Liver (tissue), 9 donors: Measurements from ENCODE around the gene NR2F1. TPM values are rescaled to one million over a fixed set of nuclear protein-coding genes. Genes with fewer than 3 reads are reported as not detected.

Source experiments
- DNase-seq: peaks from one replicate; pipeline ENCODE4 v3.0.0-alpha.2; 2017; ENCODE audit warnings: low spot score
- H3K27ac ChIP-seq, 2 donors: one replicate each; pipeline ENCODE4 v1.7.0; 2013; ENCODE audit warnings: inconsistent platforms in 2 of 2, low read length in 2 of 2, control low read depth in 1 of 2, low read depth in 1 of 2, mild to moderate bottlenecking in 1 of 2
- H3K27me3 ChIP-seq, 4 donors: one replicate each; pipeline versions ENCODE4 v1.6.1 to v1.7.0; 2013; ENCODE audit warnings: low read length in 3 of 4, inconsistent platforms in 1 of 4, mild to moderate bottlenecking in 1 of 4, moderate library complexity in 1 of 4; ENCODE audit not compliant: control insufficient read depth in 4 of 4, insufficient read depth in 4 of 4
- H3K36me3 ChIP-seq, 4 donors: one replicate each; pipeline versions ENCODE4 v1.6.1 to v1.7.0; 2013; ENCODE audit warnings: low read length in 3 of 4, mild to moderate bottlenecking in 3 of 4, low read depth in 1 of 4, moderate library complexity in 1 of 4; ENCODE audit not compliant: control insufficient read depth in 4 of 4, insufficient read depth in 3 of 4
- H3K4me1 ChIP-seq, 4 donors: one replicate each; pipeline versions ENCODE4 v1.6.1 to v1.7.0; 2013; ENCODE audit warnings: low read length in 3 of 4, mild to moderate bottlenecking in 3 of 4, moderate library complexity in 1 of 4; ENCODE audit not compliant: control insufficient read depth in 4 of 4, insufficient read depth in 4 of 4
- H3K4me3 ChIP-seq, 3 donors: one replicate each; pipeline versions ENCODE4 v1.6.1 to v1.7.0; 2013; ENCODE audit warnings: low read length in 3 of 3, control low read depth in 1 of 3, low read depth in 1 of 3, mild to moderate bottlenecking in 1 of 3
- H3K9ac ChIP-seq, 2 donors: one replicate each; pipeline ENCODE4 v1.7.0; 2013; ENCODE audit warnings: low read length in 2 of 2, mild to moderate bottlenecking in 2 of 2, moderate library complexity in 2 of 2, control low read depth in 1 of 2, low read depth in 1 of 2
- H3K9me3 ChIP-seq, 4 donors: one replicate each; pipeline versions ENCODE4 v1.6.1 to v1.7.0; 2013; ENCODE audit warnings: low read length in 3 of 4; ENCODE audit not compliant: control insufficient read depth in 4 of 4
- ATF3 ChIP-seq: IDR thresholded peaks from 2 replicates; pipeline ENCODE4 v1.6.1; 2016; ENCODE audit warnings: antibody characterized with exemption
- CTCF ChIP-seq: fragments of 150-350 bp; IDR thresholded peaks from 2 replicates; pipeline ENCODE4 v1.5.1; 2017; ENCODE audit warnings: improper control_type of control experiment, low read depth, low read length; ENCODE audit not compliant: missing input control
- EGR1 ChIP-seq, 2 donors: IDR thresholded peaks; 2 replicates each; pipeline ENCODE4 v1.6.1; 2016 to 2018; ENCODE audit warnings: antibody characterized with exemption in 2 of 2, low read depth in 2 of 2
- FOXA2 ChIP-seq: IDR thresholded peaks from 2 replicates; pipeline ENCODE4 v1.6.1; 2016; ENCODE audit warnings: antibody characterized with exemption
- GABPA ChIP-seq, 2 donors: IDR thresholded peaks in 1 of 2; conservative IDR thresholded peaks in 1 of 2; 2 replicates each; pipeline ENCODE4 v1.6.1; 2016; ENCODE audit warnings: antibody characterized with exemption in 2 of 2, mild to moderate bottlenecking in 1 of 2, moderate library complexity in 1 of 2
- HNF4A ChIP-seq, 2 donors: conservative IDR thresholded peaks; 2 replicates each; pipeline ENCODE4 v1.6.1; 2016; ENCODE audit warnings: antibody characterized with exemption in 2 of 2, mild to moderate bottlenecking in 2 of 2
- HNF4G ChIP-seq: IDR thresholded peaks from 2 replicates; pipeline ENCODE4 v1.6.1; 2016; ENCODE audit warnings: antibody characterized with exemption
- JUND ChIP-seq, 2 donors: IDR thresholded peaks; 2 replicates each; pipeline ENCODE4 v1.6.1; 2016; ENCODE audit warnings: antibody characterized with exemption in 2 of 2
- NR2F2 ChIP-seq: IDR thresholded peaks from 2 replicates; pipeline ENCODE4 v1.6.1; 2016; ENCODE audit warnings: antibody characterized with exemption
- RAD21 ChIP-seq, 2 donors: IDR thresholded peaks; 2 replicates each; pipeline ENCODE4 v1.6.1; 2016; ENCODE audit warnings: antibody characterized with exemption in 2 of 2, mild to moderate bottlenecking in 2 of 2
- REST ChIP-seq: IDR thresholded peaks from 2 replicates; pipeline ENCODE4 v1.6.1; 2016; ENCODE audit warnings: antibody characterized with exemption, mild to moderate bottlenecking
- RXRA ChIP-seq, 2 donors: IDR thresholded peaks; 2 replicates each; pipeline ENCODE4 v1.6.1; 2017 to 2018; ENCODE audit warnings: antibody characterized with exemption in 2 of 2, mild to moderate bottlenecking in 1 of 2
- TAF1 ChIP-seq: conservative IDR thresholded peaks from 2 replicates; pipeline ENCODE4 v1.6.1; 2016; ENCODE audit warnings: antibody characterized with exemption, mild to moderate bottlenecking
- YY1 ChIP-seq: IDR thresholded peaks from 2 replicates; pipeline ENCODE4 v1.6.1; 2016; ENCODE audit warnings: antibody characterized with exemption, mild to moderate bottlenecking
- ZBTB33 ChIP-seq: IDR thresholded peaks from 2 replicates; pipeline ENCODE4 v1.6.1; 2016; ENCODE audit warnings: antibody characterized with exemption
- WGBS: extraction: QIAGEN DNeasy Blood & Tissue Kit; methylation state at CpG from one replicate; pipeline ENCODE4 v1.1.7; 2013; 5-methylcytosine and 5-hydroxymethylcytosine counted together
- polyA plus RNA-seq, 2 donors: library from polyadenylated mRNA; stranded (reverse) in 1 of 2; unstranded in 1 of 2; fragments of 200-250 nt in 1 of 2; fragments of >200 nt in 1 of 2; fragmentation: Nextera tagmentation in 1 of 2; extraction: Ambion mirVana in 1 of 2; gene quantifications; one replicate each; pipeline versions ENCODE4 v1.2.1 to v1.2.3, GENCODE V29; 2013 to 2015
- total RNA-seq, 2 donors: library from RNA; depleted of rRNA; stranded (reverse); fragments of >200 nt; gene quantifications; one replicate each; pipeline ENCODE4 v1.2.3, GENCODE V29; 2014
- donor health status: healthy.
- donor health status: healthy.
- donor health status: healthy.
- donor health status: healthy.
- donor health status: healthy.

The NR2F1 gene
- total and polyA plus RNA-seq, 4 donors = 3.9 to 13.0 (median 10.6) TPM

GRCh38 chr5:93570294-93571113 lies 12.5 kb upstream of the NR2F1 start (continued):
- no peak for TF ChIP-seq NR2F2
- no peak for TF ChIP-seq RAD21 (IDR thresholded peaks at IDR 0.05)
- TF ChIP-seq HNF4A (conservative IDR thresholded peaks at IDR 0.05) = no peak
- TF ChIP-seq EGR1 (IDR thresholded peaks at IDR 0.05; ENCODE audit: low read depth in 2 of 2) = no peak
- TF ChIP-seq HNF4G = no peak
- no peak for TF ChIP-seq ZBTB33
- no peak for TF ChIP-seq RXRA (IDR thresholded peaks at IDR 0.05)

GRCh38 chr5:93571114-93571949 lies 11.7 kb upstream of the NR2F1 start:
- no peaks in the 10 kb centered on the region for H3K9me3 ChIP-seq
- no peak for DNase-seq
- H3K36me3 ChIP-seq = no peaks in the 10 kb centered on the region
- no peak overlapping the region for H3K9ac ChIP-seq
- H3K27me3 ChIP-seq = peaks cover 0 to 16% (median 16%) of the 10 kb centered on the region in 4 donors
- no peak for TF ChIP-seq CTCF
- TF ChIP-seq ATF3 = no peak
- no peak for TF ChIP-seq TAF1
- no peak for TF ChIP-seq JUND (IDR thresholded peaks at IDR 0.05)
- TF ChIP-seq REST = no peak
- no peak for TF ChIP-seq YY1
- no peak for TF ChIP-seq GABPA (IDR thresholded peaks at IDR 0.05 in 1 of 2, conservative IDR thresholded peaks at IDR 0.05 in 1 of 2)
- no peak for TF ChIP-seq EGR1 (IDR thresholded peaks at IDR 0.05; ENCODE audit: low read depth in 2 of 2)
- no peak for TF ChIP-seq HNF4G
- no peak for TF ChIP-seq HNF4A (conservative IDR thresholded peaks at IDR 0.05)
- no peak for TF ChIP-seq ZBTB33
- TF ChIP-seq FOXA2 = no peak
- 40% methylated on average over 32 of the region's 32 CpGs for WGBS
- no peak overlapping the region for H3K4me3 ChIP-seq
- H3K27ac ChIP-seq = no peak overlapping the region
- H3K4me1 ChIP-seq = peaks cover 8 to 18% (median 12%) of the 10 kb centered on the region in 4 donors
